NCI-H446 (cell line): ENCODE measurements around the gene DNPH1.

ENCODE experiments used
- DNase-seq, 2 experiments: peaks; one replicate each; lab custom pipeline; 2025; lab: John Stamatoyannopoulos, UW

DNPH1 gene

GRCh38 chr6:43181942-43182860 is 47.1 kb downstream of the DNPH1 start, which contains the start of gene CUL9:
TSS of gene CUL9 (plus strand) at chr6:43182196. CDS start at chr6:43184311, 2,115 bp downstream.
- DNase-seq, result peak in 1 of 2 experiments; percentile 67

DNA sequence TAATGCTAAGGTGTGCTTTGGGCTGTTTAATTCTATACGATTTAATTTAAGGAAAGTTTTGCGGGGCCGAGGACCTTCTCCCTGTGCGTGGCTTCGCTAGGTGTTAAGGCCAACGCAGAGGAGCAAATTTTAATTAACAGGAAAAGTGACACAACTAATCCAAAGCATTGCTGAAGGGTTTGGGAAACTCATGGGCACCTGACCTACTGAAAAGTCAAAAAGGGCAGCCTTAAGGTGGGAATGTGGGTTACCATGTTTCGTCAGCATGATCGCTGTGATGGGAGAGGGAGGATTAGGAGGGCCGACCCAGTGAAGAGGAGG is 47.7 kb downstream of the DNPH1 start:
- DNase-seq, result no peak

DNA sequence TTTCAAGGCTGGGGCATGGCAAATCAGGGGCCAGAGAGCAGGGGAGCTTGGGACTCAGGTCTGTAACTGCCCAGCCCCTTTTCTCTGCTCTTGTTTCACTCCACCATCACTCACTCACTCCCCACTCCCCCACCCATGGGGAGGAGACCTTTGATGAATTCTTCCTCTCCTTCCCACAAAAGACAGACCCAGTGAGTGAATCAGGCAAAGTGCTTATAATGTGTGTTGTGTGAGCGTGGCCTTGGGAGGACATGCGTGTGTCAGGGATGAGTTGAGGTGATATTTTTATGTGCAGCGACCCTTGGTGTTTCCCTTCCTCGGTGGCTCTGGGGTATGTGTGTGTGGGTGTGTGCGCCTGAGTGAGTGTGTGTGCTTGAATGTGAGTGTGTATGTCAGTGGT is 48.3 kb downstream of the DNPH1 start:
- no peak for DNase-seq

- DNase-seq, result no peak
These were observed 49.2 kb downstream of the DNPH1 start for GRCh38 chr6:43180058-43180457.

DNA sequence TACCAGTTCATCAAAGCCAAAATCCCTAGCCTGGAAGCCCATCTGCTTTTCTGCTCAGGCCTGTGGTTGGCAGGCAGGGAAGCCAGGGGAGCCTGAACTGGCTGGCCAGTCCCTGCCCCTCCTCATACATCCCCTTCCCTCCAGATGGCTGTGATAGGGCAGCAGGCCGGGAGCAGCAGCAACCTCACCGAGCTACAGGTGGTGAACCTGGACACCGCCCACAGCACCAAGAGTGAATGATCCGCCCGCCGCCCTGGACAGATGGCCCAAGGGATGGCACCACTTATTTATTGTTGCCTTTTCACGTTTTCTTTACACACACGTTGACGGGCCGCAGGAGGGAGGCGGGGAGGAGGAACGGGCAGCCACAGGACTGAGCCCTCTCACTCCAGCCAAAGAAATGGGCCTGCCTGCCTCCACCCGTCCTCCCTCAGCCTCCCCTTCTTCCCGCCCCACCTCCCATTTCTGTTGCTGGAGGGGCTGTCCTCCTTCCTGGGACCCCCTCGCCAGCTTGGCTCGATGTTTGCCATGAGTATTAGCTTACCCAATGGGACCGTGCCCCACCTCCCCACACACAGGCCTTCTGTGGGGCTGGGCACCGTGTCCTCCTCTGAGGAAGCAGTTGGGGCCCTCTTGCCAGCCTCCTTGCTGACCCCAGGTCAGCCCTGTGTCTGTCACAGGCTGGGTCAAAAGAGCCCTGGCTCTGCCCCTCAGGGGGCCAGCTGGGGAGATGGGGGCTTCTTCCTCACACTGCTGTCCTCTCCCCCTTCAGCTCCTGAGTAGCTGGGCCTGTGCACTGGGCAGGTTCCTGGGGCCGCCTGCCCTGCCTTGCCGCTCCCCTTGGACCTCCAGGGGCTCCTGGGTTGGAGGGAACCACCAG is 50.1 kb downstream of the DNPH1 start:
- DNase-seq, result no peak

DNA sequence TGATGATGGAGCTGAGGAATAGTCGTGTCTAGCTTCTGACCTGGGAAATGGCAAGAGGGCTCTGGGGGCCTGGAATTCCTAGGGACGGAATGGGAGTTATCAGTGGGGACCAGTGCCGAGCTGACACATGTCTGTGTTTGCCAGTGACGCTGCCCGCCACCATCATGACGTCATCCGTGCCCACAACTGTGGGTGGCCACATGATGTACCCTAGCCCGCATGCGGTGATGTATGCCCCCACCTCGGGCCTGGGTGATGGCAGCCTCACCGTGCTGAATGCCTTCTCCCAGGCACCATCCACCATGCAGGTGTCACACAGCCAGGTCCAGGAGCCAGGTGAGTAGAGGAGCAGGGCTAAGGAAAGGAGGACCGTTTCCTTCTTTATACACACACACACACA is 51.1 kb downstream of the DNPH1 start:
- no peak for DNase-seq

- DNase-seq, result no peak
These were observed 52.9 kb downstream of the DNPH1 start for GRCh38 chr6:43176423-43176786.

- no peak for DNase-seq
These were observed 53.4 kb downstream of the DNPH1 start for GRCh38 chr6:43175676-43176422.
